Umbilical cord (tissue), 2 donors: ENCODE measurements around the gene EEF1AKMT1. TPM values are rescaled to one million over a fixed set of nuclear protein-coding genes. Genes with fewer than 3 reads are reported as not detected.

Source experiments
- DNase-seq: peaks from one replicate; pipeline ENCODE4 v3.0.0-alpha.2; 2015; ENCODE audit warnings: low spot score
- total RNA-seq: library from RNA; depleted of rRNA; stranded (reverse); fragments of >200 nt; gene quantifications from one replicate; pipeline ENCODE4 v1.2.3, GENCODE V29; 2014; ENCODE audit warnings: low replicate concordance; ENCODE audit not compliant: insufficient read depth

The EEF1AKMT1 gene
- total RNA-seq, 1 donor from 2014 or later, result 20.9 TPM

DNA sequence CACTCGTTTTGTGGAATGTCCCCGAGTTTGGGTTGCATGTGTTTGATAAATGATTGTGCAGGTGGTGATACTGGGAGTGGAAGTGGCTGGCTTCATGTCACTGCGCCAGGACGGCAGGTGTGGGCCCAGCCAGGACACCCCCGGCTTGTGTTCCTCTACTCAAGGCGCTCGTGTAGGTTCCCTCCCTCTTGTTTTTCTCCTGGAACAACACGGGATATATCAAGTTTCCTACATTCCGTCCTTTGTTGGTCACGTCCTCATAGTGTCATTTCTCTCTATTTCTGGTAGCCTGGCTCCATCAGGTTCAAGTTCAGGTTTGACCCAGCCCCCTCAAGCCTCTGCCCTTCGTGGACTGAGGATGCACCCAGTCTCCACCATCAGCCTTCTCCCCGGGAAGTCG, 54.0 kb downstream of the EEF1AKMT1 start:
- DNase-seq, result no peak

DNA sequence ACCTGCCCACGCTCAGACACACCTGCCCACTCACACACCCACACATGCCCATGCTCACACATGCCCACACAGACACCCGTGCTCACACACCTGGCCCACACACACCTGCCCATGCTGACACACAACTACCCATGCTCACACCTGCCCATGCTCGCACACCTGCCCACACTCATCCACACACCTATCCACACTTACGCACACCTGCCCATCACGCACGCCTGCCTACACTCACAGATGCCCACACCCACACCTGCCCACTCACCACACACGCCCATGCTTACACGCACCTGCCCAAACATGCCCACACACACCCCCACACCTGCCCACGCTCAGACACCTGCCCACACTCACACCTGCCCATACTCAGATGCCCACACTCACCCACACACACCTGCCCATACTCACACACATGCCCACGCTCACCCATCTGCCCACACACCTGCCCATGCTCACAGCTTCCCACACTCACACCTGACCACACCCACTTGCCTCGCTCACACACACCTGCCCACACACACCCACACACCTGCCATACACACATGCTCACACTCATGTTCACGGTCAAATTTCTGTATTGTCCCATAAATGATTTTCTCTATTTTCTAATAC, 54.7 kb downstream of the EEF1AKMT1 start:
- DNase-seq, result no peak

DNA sequence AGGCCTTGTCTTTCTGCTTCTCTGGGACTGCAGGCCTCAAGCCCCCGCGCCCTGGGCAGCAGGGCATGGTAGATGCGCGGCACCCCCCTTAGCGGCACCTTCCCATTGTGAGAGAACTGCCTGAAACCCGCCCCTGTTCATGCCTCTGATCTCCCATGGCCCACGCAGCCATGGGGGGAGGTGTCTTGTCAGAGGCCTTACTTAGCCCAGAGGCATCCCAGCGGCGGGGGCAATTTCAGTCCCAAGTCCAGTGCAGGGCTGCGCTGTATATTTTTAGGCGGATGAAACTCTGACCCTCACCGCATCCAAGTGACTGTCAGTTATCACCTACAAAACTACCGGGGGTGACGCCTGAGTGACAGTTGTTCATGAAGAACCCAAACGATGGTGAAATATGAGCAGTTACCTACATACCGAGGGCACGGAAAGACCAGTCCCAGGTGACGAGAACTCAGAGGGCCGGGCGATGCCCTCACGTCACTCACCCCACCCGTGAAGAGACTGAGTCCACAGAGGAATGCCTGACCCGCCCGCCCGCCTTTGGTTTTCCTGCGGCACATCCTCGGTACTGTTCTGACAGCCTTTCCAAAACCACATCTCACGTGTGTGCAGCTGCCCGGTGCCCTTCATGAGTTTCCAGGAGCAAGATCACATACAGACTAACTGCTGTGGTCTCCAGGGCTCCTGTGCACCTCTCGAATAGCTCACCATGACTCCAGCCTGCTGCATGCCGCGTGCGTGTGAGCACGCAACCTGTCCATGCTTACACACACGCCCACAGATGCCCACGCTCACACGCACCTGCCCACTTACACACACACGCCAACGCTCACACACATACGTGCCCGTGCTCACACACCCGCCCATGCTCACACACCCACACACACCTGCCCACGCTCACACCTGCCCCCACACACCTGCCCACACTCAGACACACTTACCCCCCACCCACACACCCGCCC, 55.9 kb downstream of the EEF1AKMT1 start:
- no peak for DNase-seq

GRCh38 chr13:20716951-20717350, 56.8 kb downstream of the EEF1AKMT1 start:
- DNase-seq, result no peak

DNA sequence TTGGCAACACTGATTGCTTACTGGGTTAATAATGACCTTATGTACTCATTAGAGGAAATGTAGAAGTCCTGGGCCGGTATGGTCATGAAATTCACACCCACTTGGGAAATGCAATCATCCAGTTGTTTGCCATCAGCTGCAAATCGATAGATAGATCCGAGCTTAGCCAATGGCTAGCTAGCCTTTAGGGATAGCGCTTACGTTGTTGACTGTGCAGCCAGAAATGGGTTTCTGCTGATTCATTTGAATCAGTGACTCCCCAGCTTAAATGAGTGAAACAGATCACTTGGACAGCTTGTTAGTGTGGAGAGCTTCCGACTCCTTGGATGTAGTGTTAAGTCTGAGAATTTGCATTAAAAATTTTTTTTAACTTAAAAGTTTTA, 58.4 kb downstream of the EEF1AKMT1 start:
- no peak for DNase-seq

GRCh38 chr13:20714563-20715329, 59.0 kb downstream of the EEF1AKMT1 start:
- peak; percentile 19 for DNase-seq

- no peak for DNase-seq
Measured at GRCh38 chr13:20714161-20714560, 59.6 kb downstream of the EEF1AKMT1 start.

GRCh38 chr13:20713751-20714150, 60.0 kb downstream of the EEF1AKMT1 start:
- DNase-seq, result no peak

DNA sequence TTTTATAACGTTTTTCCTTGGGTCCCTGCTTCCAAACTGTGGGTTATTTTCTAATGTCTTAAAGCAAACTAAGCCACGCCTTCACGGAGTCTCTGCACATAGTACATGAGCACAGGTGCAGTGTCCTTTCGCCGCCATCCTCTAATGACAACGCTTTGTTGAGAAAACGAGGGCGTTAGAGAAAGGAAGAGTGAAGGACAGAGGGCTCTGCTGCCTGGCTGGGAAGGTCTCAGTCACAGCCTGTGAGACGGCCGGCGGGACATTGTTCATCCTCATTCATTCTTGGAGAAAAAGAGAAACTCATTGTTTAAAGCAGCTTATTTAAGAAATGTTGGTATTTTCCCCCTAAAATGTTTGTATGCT, 60.8 kb downstream of the EEF1AKMT1 start:
- DNase-seq, result no peak

DNA sequence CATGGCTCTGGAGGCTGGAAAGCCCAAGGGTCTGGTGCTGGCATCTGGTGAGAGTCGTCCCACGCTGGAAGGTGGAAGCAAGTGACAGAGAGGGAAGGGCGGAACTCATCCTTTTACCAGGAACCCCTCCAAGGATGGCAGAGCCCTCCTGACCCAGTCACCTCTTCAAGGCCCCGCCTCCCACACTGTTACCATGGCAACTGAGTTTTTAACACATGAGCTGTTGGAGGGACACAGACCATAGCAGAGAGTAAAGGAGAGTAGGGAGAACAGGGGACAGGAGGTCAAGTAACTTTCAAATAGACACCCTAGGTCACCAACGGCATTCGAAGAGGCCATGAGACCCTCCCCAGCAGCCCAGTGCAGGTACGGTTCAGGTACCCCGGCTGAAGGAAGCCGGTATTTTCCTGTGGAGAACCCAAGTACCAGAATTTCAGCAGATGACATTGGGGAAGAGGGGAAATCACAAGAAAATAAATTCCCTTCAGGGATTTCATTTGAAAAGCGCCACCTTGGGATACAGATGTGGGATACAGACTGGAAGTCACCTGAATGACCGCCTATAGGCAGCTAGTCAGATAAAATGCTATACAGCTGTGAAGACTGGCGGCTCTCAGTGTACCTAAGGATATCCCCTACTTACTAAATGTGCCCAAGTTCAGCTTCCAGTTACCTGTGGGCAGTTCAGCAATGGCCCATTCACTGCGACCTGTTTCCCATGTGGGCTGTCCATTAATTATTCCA, 62.3 kb downstream of the EEF1AKMT1 start:
- no peak for DNase-seq

GRCh38 chr13:20709782-20710181, 64.0 kb downstream of the EEF1AKMT1 start:
- DNase-seq, result no peak

DNA sequence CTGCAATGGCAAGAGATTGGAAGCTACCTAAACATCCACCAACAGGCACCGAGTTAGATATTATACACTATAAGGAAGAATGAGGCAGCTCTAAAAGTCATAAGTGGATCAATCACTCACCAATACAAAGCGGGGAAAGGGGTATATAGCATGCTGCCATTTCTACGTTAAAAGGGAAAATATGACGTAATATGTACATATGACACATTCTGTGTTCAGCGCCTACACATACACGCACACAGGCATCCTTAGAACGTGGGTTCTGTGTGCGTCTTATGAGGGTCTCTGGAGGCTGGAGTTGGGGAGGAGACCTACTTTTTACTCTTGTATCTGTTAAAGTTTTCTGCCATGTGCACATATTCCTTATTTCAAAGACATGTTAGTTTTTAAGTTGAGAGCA, 64.4 kb downstream of the EEF1AKMT1 start:
- no peak for DNase-seq

DNA sequence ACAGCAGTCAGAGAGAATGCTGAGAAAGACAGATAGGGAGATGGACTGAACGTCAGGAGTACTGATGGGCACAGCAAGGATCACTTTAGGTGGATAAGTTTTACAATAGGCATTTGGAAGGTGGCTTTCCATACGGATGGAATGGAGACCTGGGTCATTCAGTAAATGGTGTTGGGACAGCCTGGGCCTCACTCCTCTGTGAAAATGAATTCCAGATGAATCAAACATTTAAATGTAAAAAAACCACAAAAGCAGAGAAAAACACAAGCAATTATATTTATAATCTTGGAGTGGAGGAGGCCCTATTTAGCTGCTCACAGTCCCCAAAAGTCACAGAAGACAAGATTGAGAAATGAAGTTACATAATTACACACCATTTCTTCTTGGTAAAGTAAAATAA, 65.5 kb downstream of the EEF1AKMT1 start:
- no peak for DNase-seq

- no peak for DNase-seq
Measured at GRCh38 chr13:20706661-20707060, 67.1 kb downstream of the EEF1AKMT1 start.

DNA sequence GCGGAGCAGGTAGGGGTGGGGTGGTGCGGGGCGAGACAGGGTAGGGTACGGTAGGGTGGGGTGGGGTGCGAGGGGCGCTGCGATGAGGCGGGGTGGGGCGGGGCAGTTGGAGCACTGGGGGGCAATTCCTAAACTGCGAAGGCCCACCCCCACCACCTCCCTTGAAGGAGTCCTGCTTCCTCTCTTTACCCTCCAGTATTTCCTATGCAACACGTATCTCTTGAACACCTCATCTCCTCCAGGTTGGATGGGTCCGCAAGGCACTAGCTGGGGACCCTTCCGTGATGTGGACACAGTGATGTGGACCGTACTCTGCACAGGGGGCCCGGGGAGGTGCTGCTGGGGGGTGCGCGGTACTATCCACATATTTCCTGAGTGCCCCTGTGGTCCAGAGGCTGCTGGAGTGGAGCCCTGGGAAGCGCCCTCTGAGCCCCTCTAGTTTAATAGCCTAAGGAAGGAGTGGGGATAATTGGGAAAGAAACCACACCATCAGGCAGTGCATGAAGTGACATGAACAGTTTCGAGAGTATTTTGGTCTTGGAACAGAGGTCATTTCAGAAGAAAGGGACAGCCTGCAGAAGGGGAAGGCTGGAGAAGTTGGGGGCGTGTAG, 69.2 kb downstream of the EEF1AKMT1 start:
- DNase-seq, result no peak

DNA sequence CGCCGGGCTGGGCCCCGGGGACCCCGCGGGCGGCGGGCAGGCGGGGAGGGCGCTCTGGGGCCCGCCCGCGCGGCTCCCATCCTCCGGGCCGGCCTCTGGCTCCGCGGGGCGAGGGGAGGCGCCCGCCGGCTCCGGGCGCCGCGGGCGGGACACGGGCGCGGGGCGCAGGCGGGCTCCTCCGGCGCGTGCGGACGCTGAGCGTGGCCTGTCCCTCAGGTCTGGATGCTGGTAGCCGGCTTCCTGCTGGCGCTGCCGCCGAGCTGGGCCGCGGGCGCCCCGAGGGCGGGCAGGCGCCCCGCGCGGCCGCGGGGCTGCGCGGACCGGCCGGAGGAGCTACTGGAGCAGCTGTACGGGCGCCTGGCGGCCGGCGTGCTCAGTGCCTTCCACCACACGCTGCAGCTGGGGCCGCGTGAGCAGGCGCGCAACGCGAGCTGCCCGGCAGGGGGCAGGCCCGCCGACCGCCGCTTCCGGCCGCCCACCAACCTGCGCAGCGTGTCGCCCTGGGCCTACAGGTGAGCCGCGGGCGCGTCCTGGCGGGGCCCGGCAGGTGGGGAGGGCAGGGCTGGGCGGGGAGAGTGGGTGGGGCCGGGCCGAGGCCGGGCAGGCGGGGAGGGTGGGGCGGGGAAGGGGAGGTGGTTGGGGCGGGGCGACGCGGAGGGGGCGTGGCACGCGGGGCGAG, 69.8 kb downstream of the EEF1AKMT1 start:
- DNase-seq, result peak; percentile 68

DNA sequence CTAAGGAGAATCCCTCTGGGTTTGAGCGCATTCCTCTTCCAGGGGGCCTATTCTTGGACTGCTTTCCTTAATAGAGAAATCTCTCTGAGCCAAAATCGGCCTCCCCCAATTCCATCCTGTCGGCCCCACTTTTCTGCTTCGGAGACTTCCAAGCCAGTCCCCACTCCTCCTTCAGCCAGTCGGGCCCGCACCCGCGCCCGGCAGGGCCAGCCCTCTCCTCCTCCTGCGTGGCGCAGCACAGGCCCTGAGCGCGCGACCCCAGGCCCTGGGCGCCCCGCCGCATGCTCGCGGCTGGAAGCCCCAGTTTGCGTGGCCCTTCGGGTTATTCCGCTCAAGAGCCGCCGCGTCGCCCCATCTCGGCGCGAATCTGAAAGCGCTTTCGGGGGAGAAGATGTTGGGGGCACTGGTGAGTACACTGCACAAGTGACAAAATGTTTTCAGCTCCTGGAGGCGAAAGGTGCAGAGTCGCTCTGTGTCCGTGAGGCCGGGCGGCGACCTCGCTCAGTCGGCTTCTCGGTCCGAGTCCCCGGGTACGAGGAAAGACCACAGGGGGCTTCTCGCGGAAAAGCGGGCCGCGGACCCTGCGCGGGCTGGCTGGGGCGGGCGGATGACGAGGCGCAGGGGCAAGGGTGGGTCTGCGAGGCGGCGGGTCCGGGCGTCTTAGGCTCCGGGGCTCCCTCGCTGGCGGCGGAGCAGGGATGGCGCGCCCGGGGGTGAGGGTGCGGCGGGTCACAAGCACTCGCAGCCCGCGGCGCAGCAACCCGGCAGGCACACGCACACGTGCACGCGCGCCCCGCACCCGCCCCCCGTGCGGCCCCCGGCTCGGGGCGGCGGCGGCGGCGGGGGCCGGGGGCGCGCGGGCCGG, 70.6 kb downstream of the EEF1AKMT1 start, which contains the start of gene IL17D:
Gene IL17D (plus strand): TSS at position 785 of the 865 bp plus-strand sequence. CDS start 303 bp downstream, outside the sequence.
- peak; percentile 21 for DNase-seq

DNA sequence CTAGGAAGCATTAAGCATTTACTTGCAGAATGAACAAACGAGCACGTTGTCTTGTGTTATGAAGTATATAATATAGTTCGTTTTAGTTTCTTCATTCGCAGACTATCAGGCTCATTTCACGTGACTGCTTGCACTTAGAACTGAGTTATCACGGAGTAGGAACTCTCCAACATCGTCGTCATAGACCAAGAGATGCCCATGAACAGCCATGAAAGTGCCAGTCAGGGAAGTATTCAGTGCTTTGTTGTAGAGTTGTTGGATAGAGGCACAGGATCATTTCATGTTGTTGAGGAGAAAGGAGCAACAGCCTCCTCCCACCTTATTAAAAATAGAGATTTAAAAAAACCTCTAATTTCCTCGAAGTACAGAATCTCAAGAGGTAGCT, 71.2 kb downstream of the EEF1AKMT1 start:
- peak; percentile 12 for DNase-seq

- DNase-seq, result no peak
Measured at GRCh38 chr13:20701461-20701860, 72.3 kb downstream of the EEF1AKMT1 start.
